Karpas-422 (cell line): ENCODE results near the gene FAM153A. TPM values are rescaled to one million over a fixed set of nuclear protein-coding genes. Genes with fewer than 3 reads are reported as not detected.
"Not testable (repeated sequence)": the region's sequence is repeated elsewhere in the genome, so short reads cannot be mapped to it uniquely, and the experiment has no call there.

Source experiments
- DNase-seq: peaks from one replicate; pipeline ENCODE4 v3.0.0-alpha.2; 2015
- H2AFZ ChIP-seq: fragments of 200-600 bp; sonication (generic); 2 replicates; pipeline ENCODE4 v1.6.1; 2014; ENCODE audit warnings: antibody characterized with exemption, low read length, mixed read lengths
- H3K27ac ChIP-seq: fragments of 200-600 bp; sonication (generic); 2 replicates; pipeline ENCODE4 v1.5.1; 2014; ENCODE audit warnings: mild to moderate bottlenecking, low read length, moderate library complexity
- H3K27me3 ChIP-seq: fragments of 200-600 bp; sonication (generic); 2 replicates; pipeline ENCODE4 v1.6.1; 2014; ENCODE audit warnings: low read length, mixed read lengths
- H3K36me3 ChIP-seq: fragments of 200-600 bp; sonication (generic); 2 replicates; pipeline ENCODE4 v1.6.1; 2014; ENCODE audit warnings: low read length, mixed read lengths; ENCODE audit not compliant: insufficient read depth
- H3K4me1 ChIP-seq: fragments of 200-600 bp; sonication (generic); 2 replicates; pipeline ENCODE4 v1.6.1; 2014; ENCODE audit warnings: mild to moderate bottlenecking, low read length, mixed read lengths
- H3K4me2 ChIP-seq: fragments of 200-600 bp; sonication (generic); 2 replicates; pipeline ENCODE4 v1.6.1; 2014; ENCODE audit warnings: low read length, low read depth, mild to moderate bottlenecking; ENCODE audit not compliant: poor library complexity, severe bottlenecking
- H3K4me3 ChIP-seq: fragments of 200-600 bp; sonication (generic); 2 replicates; pipeline ENCODE4 v1.5.1; 2014; ENCODE audit warnings: mild to moderate bottlenecking, antibody characterized with exemption, low read length, mixed read lengths
- H3K79me2 ChIP-seq: fragments of 200-600 bp; sonication (generic); 2 replicates; pipeline ENCODE4 v1.6.1; 2014; ENCODE audit warnings: mild to moderate bottlenecking, low read length, mixed read lengths
- H3K9ac ChIP-seq: fragments of 200-600 bp; sonication (generic); 2 replicates; pipeline ENCODE4 v1.6.0; 2014; ENCODE audit warnings: low read length
- H3K9me2 ChIP-seq: fragments of 200-600 bp; sonication (generic), shearing (Covaris generic); replicated peaks from 2 replicates; pipeline ENCODE4 v1.6.0; 2014; ENCODE audit warnings: mild to moderate bottlenecking, low read length, moderate library complexity; ENCODE audit not compliant: insufficient read depth
- H3K9me3 ChIP-seq: fragments of 300-700, 200-600 bp; sonication (generic); 2 replicates; pipeline ENCODE4 v1.6.1; 2014; ENCODE audit warnings: low read length, mixed read lengths
- H4K20me1 ChIP-seq: fragments of 200-600 bp; sonication (generic); 2 replicates; pipeline ENCODE4 v1.6.1; 2014; ENCODE audit warnings: mild to moderate bottlenecking, antibody characterized with exemption, low read length, low read depth; ENCODE audit not compliant: insufficient read depth
- total RNA-seq: library from RNA; depleted of rRNA; stranded (reverse); fragments of >200 nt; shearing (Covaris generic); gene quantifications from 2 replicates; pipeline ENCODE4 v1.2.3, GENCODE V29; 2014; ENCODE audit warnings: low replicate concordance; rRNA removed

Gene FAM153A
- total RNA-seq: 0.61 TPM in 1 of 2 replicates, not detected in the other

GRCh38 chr5:177782792-177783633 is at the start of gene FAM153A:
Gene FAM153A, minus strand, starts transcription at chr5:177782899.
- not testable (repeated sequence) for DNase-seq, H3K4me3 ChIP-seq, H3K9me2 ChIP-seq, H4K20me1 ChIP-seq, H3K4me1 ChIP-seq, H3K27me3 ChIP-seq, H3K79me2 ChIP-seq, H3K36me3 ChIP-seq, H3K4me2 ChIP-seq, H3K9ac ChIP-seq, H3K27ac ChIP-seq, H2AFZ ChIP-seq, H3K9me3 ChIP-seq

GRCh38 chr5:177832287-177832686 is 49.6 kb upstream of the FAM153A start:
- H3K4me2 ChIP-seq, H3K4me1 ChIP-seq: not testable (repeated sequence)

GRCh38 chr5:177826073-177826472 is 43.4 kb upstream of the FAM153A start:
- H3K4me3 ChIP-seq, H3K27ac ChIP-seq, H3K79me2 ChIP-seq, H3K27me3 ChIP-seq, H3K4me1 ChIP-seq, H3K9me3 ChIP-seq, H3K36me3 ChIP-seq, H3K9ac ChIP-seq, H3K9me2 ChIP-seq, H4K20me1 ChIP-seq, H2AFZ ChIP-seq, DNase-seq, H3K4me2 ChIP-seq: not testable (repeated sequence)

More at GRCh38 chr5:177832287-177832686, 49.6 kb upstream of the FAM153A start:
- H3K27ac ChIP-seq, DNase-seq, H3K79me2 ChIP-seq, H3K27me3 ChIP-seq, H4K20me1 ChIP-seq, H3K9ac ChIP-seq, H3K36me3 ChIP-seq, H3K4me3 ChIP-seq, H2AFZ ChIP-seq, H3K9me2 ChIP-seq, H3K9me3 ChIP-seq: not testable (repeated sequence)

GRCh38 chr5:177824776-177825175 is 42.1 kb upstream of the FAM153A start:
- H3K27me3 ChIP-seq, DNase-seq, H3K9me3 ChIP-seq, H3K9ac ChIP-seq, H2AFZ ChIP-seq, H3K9me2 ChIP-seq, H4K20me1 ChIP-seq, H3K4me2 ChIP-seq, H3K36me3 ChIP-seq, H3K79me2 ChIP-seq, H3K4me3 ChIP-seq, H3K27ac ChIP-seq, H3K4me1 ChIP-seq: not testable (repeated sequence)

GRCh38 chr5:177822489-177822888 is 39.8 kb upstream of the FAM153A start:
- H3K4me3 ChIP-seq, H3K4me2 ChIP-seq, H3K9me3 ChIP-seq, H3K79me2 ChIP-seq, H3K27ac ChIP-seq, H2AFZ ChIP-seq, H3K9ac ChIP-seq, H3K36me3 ChIP-seq, H4K20me1 ChIP-seq, DNase-seq, H3K9me2 ChIP-seq, H3K4me1 ChIP-seq, H3K27me3 ChIP-seq: not testable (repeated sequence)

- not testable (repeated sequence) for H4K20me1 ChIP-seq, H3K9ac ChIP-seq, H3K9me2 ChIP-seq, H3K27me3 ChIP-seq, H3K27ac ChIP-seq, H3K4me2 ChIP-seq, H3K4me1 ChIP-seq, H3K36me3 ChIP-seq, H3K9me3 ChIP-seq, DNase-seq, H3K79me2 ChIP-seq, H2AFZ ChIP-seq, H3K4me3 ChIP-seq
These were observed 37.0 kb upstream of the FAM153A start for GRCh38 chr5:177819664-177820063.

GRCh38 chr5:177812814-177813425 is 30.2 kb upstream of the FAM153A start:
- not testable (repeated sequence) for H4K20me1 ChIP-seq, H3K4me2 ChIP-seq, H2AFZ ChIP-seq, H3K36me3 ChIP-seq, H3K4me3 ChIP-seq, H3K27me3 ChIP-seq, DNase-seq, H3K27ac ChIP-seq, H3K4me1 ChIP-seq, H3K79me2 ChIP-seq, H3K9me3 ChIP-seq, H3K9ac ChIP-seq, H3K9me2 ChIP-seq

GRCh38 chr5:177812160-177812743 is 29.6 kb upstream of the FAM153A start:
- not testable (repeated sequence) for H3K27me3 ChIP-seq, DNase-seq

More at GRCh38 chr5:177812160-177812743, 29.6 kb upstream of the FAM153A start:
- not testable (repeated sequence) for H3K27ac ChIP-seq, H3K4me2 ChIP-seq, H3K4me1 ChIP-seq, H4K20me1 ChIP-seq, H3K79me2 ChIP-seq, H2AFZ ChIP-seq, H3K36me3 ChIP-seq, H3K9me2 ChIP-seq, H3K9me3 ChIP-seq, H3K9ac ChIP-seq, H3K4me3 ChIP-seq
